A673 (cell line): ENCODE data around the gene PTPRK. TPM values are rescaled to one million over a fixed set of nuclear protein-coding genes. Genes with fewer than 3 reads are reported as not detected.
"Not testable (repeated sequence)": the region's sequence is repeated elsewhere in the genome, so short reads cannot be mapped to it uniquely, and the experiment has no call there.

Source experiments
- BruUV-seq: library from RNA; stranded (reverse); fragments of 400-500 nt; replicated peaks from 2 replicates; lab custom pipeline; 2021; lab: Mats Ljungman, UMichigan
- CTCF ChIA-PET: fragments of 300-600 bp; sonication (Branson Sonifier 250); formaldehyde crosslinking; loops from one replicate; lab custom pipeline; 2022; ENCODE audit warnings: antibody characterized with exemption; lab: Charles Lee
- POLR2A ChIA-PET: fragments of 300-600 bp; sonication (Branson Sonifier 250); formaldehyde crosslinking; loops from one replicate; lab custom pipeline; 2022; ENCODE audit warnings: antibody characterized with exemption; ENCODE audit not compliant: low non-redundant PET; lab: Charles Lee
- DNase-seq: peaks from one replicate; pipeline ENCODE4 v3.0.0-alpha.2; 2015; ENCODE audit warnings: low spot score
- H3K27ac ChIP-seq: fragments of 200-600 bp; sonication (generic); 2 replicates; pipeline ENCODE4 v1.5.1; 2016; ENCODE audit warnings: mixed run types, low read depth, mild to moderate bottlenecking, mixed read lengths, antibody characterized with exemption, low read length; ENCODE audit not compliant: poor library complexity, severe bottlenecking
- H3K27me3 ChIP-seq: fragments of 200-600 bp; sonication (generic); replicated peaks from 2 replicates; pipeline ENCODE4 v1.6.1; 2017; ENCODE audit warnings: mixed run types, low read depth, mild to moderate bottlenecking, mixed read lengths, antibody characterized with exemption, low read length; ENCODE audit not compliant: insufficient read depth, poor library complexity
- H3K36me3 ChIP-seq: fragments of 200-600 bp; sonication (generic); 2 replicates; pipeline ENCODE4 v1.6.1; 2016; ENCODE audit warnings: mixed run types, mild to moderate bottlenecking, mixed read lengths, antibody characterized with exemption, low read length; ENCODE audit not compliant: insufficient read depth, poor library complexity, severe bottlenecking
- H3K4me1 ChIP-seq: fragments of 200-600 bp; sonication (generic); 2 replicates; pipeline ENCODE4 v1.6.1; 2017; ENCODE audit warnings: mixed run types, mild to moderate bottlenecking, mixed read lengths, antibody characterized with exemption, low read length; ENCODE audit not compliant: insufficient read depth, poor library complexity, severe bottlenecking
- H3K4me3 ChIP-seq: fragments of 200-600 bp; sonication (generic); 2 replicates; pipeline ENCODE4 v1.5.1; 2016; ENCODE audit warnings: low read depth, mixed run types, mild to moderate bottlenecking, mixed read lengths, low read length; ENCODE audit not compliant: poor library complexity, severe bottlenecking
- H3K9me3 ChIP-seq: fragments of 200-600 bp; sonication (generic); 2 replicates; pipeline ENCODE4 v1.6.1; 2016; ENCODE audit warnings: mixed run types, low read depth, mild to moderate bottlenecking, mixed read lengths, antibody characterized with exemption, low read length; ENCODE audit not compliant: poor library complexity, severe bottlenecking
- CTCF ChIP-seq: fragments of 300-800, 200-600 bp; sonication (generic); conservative IDR thresholded peaks from 2 replicates; pipeline ENCODE4 v1.5.1; 2017; ENCODE audit warnings: low read depth, mild to moderate bottlenecking, antibody characterized with exemption, low read length, moderate library complexity, mixed read lengths
- EZH2 ChIP-seq: fragments of 200-600 bp; sonication (generic); IDR thresholded peaks from 2 replicates; pipeline ENCODE4 v1.6.1; 2017; ENCODE audit warnings: borderline replicate concordance, low read depth, mild to moderate bottlenecking, mixed read lengths, antibody characterized with exemption, low read length; ENCODE audit not compliant: poor library complexity, severe bottlenecking
- intact Hi-C: fragments of 100-400 bp; cut with micrococcal nuclease; formaldehyde crosslinking; loops from one replicate; pipeline ENCODE4 v1.10.0; 2022; ENCODE audit not compliant: unreplicated experiment
- total RNA-seq: library from RNA; stranded (reverse); gene quantifications from 2 replicates; pipeline ENCODE4 v1.2.3, GENCODE V29; 2021

Gene PTPRK
- total RNA-seq, 1 experiment from 2014 or later = 77.3 TPM

GRCh38 chr6:127933137-127933536 is 587.3 kb downstream of the PTPRK start:
- no TSS peak for BruUV-seq
- H3K4me3 ChIP-seq = no peak overlapping the region
- DNase-seq = no peak
- TF ChIP-seq EZH2 (no peak), CTCF (no peak)
- no peaks in the 10 kb centered on the region for H3K27me3 ChIP-seq
- H3K4me1 ChIP-seq = no peaks in the 10 kb centered on the region
- POLR2A ChIA-PET = no interaction called here
- intact Hi-C loops = no loop called here
- H3K27ac ChIP-seq = no peak overlapping the region
- peaks cover 8% of the 10 kb centered on the region for H3K9me3 ChIP-seq
- no peaks in the 10 kb centered on the region for H3K36me3 ChIP-seq
- CTCF ChIA-PET = no interaction called here

- no peaks in the 10 kb centered on the region for H3K27me3 ChIP-seq
- DNase-seq = no peak
- H3K4me3 ChIP-seq = no peak overlapping the region
- intact Hi-C loops = no loop called here
- no peaks in the 10 kb centered on the region for H3K36me3 ChIP-seq
- no TSS peak for BruUV-seq
- no peak overlapping the region for H3K27ac ChIP-seq
- no peaks in the 10 kb centered on the region for H3K4me1 ChIP-seq
- peaks cover 8% of the 10 kb centered on the region for H3K9me3 ChIP-seq
- ChIA-PET POLR2A (no interaction called here), CTCF (no interaction called here)
- TF ChIP-seq EZH2 (no peak), CTCF (no peak)
Observed at GRCh38 chr6:127932708-127933107, 587.7 kb downstream of the PTPRK start.

- H3K9me3 ChIP-seq, DNase-seq, BruUV-seq, H3K4me3 ChIP-seq, POLR2A ChIA-PET, H3K27ac ChIP-seq, H3K27me3 ChIP-seq, H3K4me1 ChIP-seq, intact Hi-C loops, H3K36me3 ChIP-seq, CTCF ChIA-PET: not testable (repeated sequence)
Observed at GRCh38 chr6:127926441-127926840, 594.0 kb downstream of the PTPRK start.

- intact Hi-C loops = no loop called here
- Histone ChIP-seq H3K36me3 (no peaks in the 10 kb centered on the region), H3K9me3 (no peaks in the 10 kb centered on the region), H3K4me1 (no peaks in the 10 kb centered on the region), H3K4me3 (no peak overlapping the region), H3K27me3 (no peaks in the 10 kb centered on the region), H3K27ac (no peak overlapping the region)
- no peak for TF ChIP-seq CTCF
- TF ChIP-seq EZH2 = no peak
- no TSS peak for BruUV-seq
- ChIA-PET CTCF (no interaction called here), POLR2A (no interaction called here)
- DNase-seq = no peak
Observed at GRCh38 chr6:127924440-127924839, 596.0 kb downstream of the PTPRK start.
